ENCODE data around the gene HES1. TPM values are rescaled to one million over a fixed set of nuclear protein-coding genes. Genes with fewer than 3 reads are reported as not detected.

The HES1 gene
- total and polyA plus RNA-seq, 7 donors, result 6.5 to 33.3 (median 10.9) TPM

- 30 to 38% (median 31%) methylated on average over 14 of the region's 14 CpGs for WGBS, 3 donors
- intact Hi-C loops (cut with DNase I), result loop anchor here in 1 of 2 donors (5.0 kb wide), 1 partner anchor 125 kb away; no protein-coding TSS in a partner anchor
- Histone ChIP-seq H3K27ac (peak overlapping the region; percentile 99), H3K4me3 (peak overlapping the region; percentile 56), H3K36me3 (ENCODE audit: insufficient read depth in 1 of 2, low read depth in 1 of 2) (no peaks in the 10 kb centered on the region), H3K27me3 (ENCODE audit: insufficient read depth in 3 of 3, low read length in 2 of 3) (no peaks in the 10 kb centered on the region), H3K4me1 (peaks cover 54% of the 10 kb centered on the region), H3K9me3 (no peaks in the 10 kb centered on the region)
- TF ChIP-seq CTCF (IDR thresholded peaks at IDR 0.05), result no peak
- peak in 1 of 4 donors; percentile 16 for ATAC-seq
- DNase-seq, result peak; percentile 47 to 76
Observed at GRCh38 chr3:194142156-194142910, 6.4 kb downstream of the HES1 start.

- TF ChIP-seq CTCF (IDR thresholded peaks at IDR 0.05), result no peak
- H3K27ac ChIP-seq, result no peak overlapping the region
- H3K4me3 ChIP-seq, result no peak overlapping the region
- intact Hi-C loops (cut with DNase I), result no loop called here
- no peak for ATAC-seq
- peaks cover 28% of the 10 kb centered on the region for H3K4me1 ChIP-seq
- H3K36me3 ChIP-seq (ENCODE audit: insufficient read depth in 1 of 2, low read depth in 1 of 2), result no peaks in the 10 kb centered on the region
- H3K27me3 ChIP-seq (ENCODE audit: insufficient read depth in 3 of 3, low read length in 2 of 3), result no peaks in the 10 kb centered on the region
- DNase-seq, result no peak
- no peaks in the 10 kb centered on the region for H3K9me3 ChIP-seq
- WGBS, 3 donors, result 93 to 98% (median 95%) methylated on average over 2 of the region's 2 CpGs
Observed at GRCh38 chr3:194145702-194146101, 9.8 kb downstream of the HES1 start.

GRCh38 chr3:194147679-194148078 lies 11.7 kb downstream of the HES1 start:
- Histone ChIP-seq H3K4me3 (no peak overlapping the region), H3K27ac (no peak overlapping the region), H3K9me3 (no peaks in the 10 kb centered on the region), H3K4me1 (peaks cover 18% of the 10 kb centered on the region), H3K27me3 (ENCODE audit: insufficient read depth in 3 of 3, low read length in 2 of 3) (no peaks in the 10 kb centered on the region), H3K36me3 (ENCODE audit: insufficient read depth in 1 of 2, low read depth in 1 of 2) (no peaks in the 10 kb centered on the region)
- WGBS, 3 donors, result 96% methylated on average over 7 of the region's 7 CpGs
- ATAC-seq (no peak), DNase-seq (no peak)
- no peak for TF ChIP-seq CTCF (IDR thresholded peaks at IDR 0.05)
- intact Hi-C loops (cut with DNase I), result no loop called here

GRCh38 chr3:194148383-194148782 lies 12.4 kb downstream of the HES1 start:
- Histone ChIP-seq H3K27me3 (ENCODE audit: insufficient read depth in 3 of 3, low read length in 2 of 3) (no peaks in the 10 kb centered on the region), H3K4me1 (peaks cover 14% of the 10 kb centered on the region), H3K36me3 (ENCODE audit: insufficient read depth in 1 of 2, low read depth in 1 of 2) (no peaks in the 10 kb centered on the region), H3K9me3 (no peaks in the 10 kb centered on the region), H3K27ac (no peak overlapping the region), H3K4me3 (no peak overlapping the region)
- no peak for DNase-seq
- intact Hi-C loops (cut with DNase I), result no loop called here
- no peak for ATAC-seq
- TF ChIP-seq CTCF (IDR thresholded peaks at IDR 0.05), result no peak
- 75 to 80% (median 75%) methylated on average over 7 of the region's 7 CpGs for WGBS, 3 donors
